Fibroblast of peridontal ligament (primary cell): ENCODE measurements around the gene ADGRA1.

Experiments used
- DNase-seq: peaks from one replicate; pipeline ENCODE4 v3.0.0-alpha.2; 2010; ENCODE audit errors: extremely low read depth

Gene ADGRA1

GRCh38 chr10:133177380-133178157 is 89.8 kb downstream of the ADGRA1 start:
- no peak for DNase-seq

DNA sequence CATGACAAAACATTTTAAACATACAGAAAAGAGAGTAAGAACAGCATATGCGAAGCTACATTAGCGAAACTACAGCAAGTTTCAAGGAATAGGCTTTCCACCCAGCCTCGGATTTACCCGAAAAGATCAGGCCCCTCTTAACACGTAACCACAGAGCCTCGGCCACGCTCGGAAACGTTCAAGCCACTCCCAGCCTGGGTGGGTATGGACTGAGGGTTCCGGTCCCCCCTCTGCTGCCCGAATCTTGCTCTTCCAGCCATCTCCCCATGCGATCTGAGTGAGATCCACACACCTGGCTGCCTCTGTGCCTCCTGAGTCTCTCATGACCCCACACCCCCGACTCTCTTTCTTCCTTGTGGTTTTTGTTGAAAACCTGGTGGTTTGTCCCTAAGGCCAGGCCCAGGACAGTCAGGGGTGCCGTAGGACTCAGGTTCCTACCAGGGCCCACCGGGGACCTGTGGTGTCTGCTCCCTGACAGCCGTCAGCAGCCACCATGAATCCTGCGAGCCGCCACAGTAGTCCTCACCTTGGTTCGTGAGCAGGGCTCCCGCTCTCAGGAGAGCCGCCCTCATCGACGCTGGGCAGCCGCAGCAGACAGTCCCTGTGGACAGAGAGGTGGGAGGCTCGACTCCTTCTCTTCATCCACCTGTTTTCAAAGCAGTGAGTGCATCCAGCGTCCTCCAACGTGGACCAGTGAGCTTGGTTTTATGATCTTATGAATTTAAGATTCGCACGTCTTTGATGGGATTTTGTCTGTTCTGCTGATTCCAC is 90.8 kb downstream of the ADGRA1 start:
- no peak for DNase-seq

DNA sequence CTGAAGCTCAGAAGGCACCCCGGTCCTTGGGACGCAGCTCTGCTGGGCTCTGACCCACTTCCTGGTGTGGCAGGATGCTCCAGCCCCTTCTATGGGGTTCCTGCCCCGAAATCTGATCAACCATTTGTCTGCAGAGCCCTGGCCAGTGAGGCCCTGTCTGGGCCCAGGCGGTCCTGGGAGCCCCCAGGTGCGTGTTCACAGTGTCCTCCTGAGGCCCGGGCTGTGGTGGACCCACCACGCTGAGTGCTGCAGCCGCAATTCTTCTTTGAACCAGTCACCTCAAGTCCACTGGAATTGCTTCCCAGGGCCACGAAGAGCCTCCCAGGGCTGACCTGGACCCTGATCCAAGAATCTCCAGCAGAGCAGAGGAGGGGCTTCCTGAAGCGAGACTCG is 91.4 kb downstream of the ADGRA1 start:
- DNase-seq, result no peak

GRCh38 chr10:133179651-133180050 is 91.9 kb downstream of the ADGRA1 start:
- no peak for DNase-seq

DNA sequence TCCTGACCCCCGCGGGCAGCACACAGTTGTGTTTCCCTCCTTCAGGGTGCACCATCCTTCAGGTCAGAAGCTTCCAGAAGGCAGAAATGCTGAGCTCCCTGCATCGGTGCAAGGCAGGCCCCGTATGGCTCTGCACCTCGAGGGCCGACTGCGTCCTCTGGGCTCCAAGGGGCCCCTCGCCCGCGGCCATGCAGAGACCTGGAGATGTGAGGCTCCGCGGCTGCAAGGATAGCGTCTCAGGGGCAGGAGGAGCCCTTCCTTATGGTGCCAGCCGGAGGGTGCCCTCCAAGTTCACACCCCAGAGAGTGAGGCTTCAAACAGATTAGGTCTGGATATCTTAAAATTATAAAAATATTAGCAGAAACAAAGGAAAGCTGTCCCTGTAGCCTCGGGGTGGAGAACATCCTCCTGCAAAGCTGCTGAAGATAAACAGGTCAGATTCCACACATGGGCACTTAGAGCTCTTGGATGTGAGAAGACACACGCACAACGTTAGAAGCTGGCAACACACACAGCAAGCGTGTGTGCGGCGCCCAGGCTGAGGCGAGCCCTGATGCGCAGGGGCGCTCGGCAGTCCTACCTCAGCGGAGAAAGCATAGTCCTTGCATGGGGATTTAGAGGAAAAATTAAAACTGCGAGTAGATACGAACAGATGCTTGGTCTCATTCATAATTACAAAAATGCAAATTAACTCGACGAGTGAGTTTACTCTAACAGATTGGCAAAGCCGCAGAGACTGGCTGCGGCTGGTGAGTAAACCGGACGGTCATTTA is 92.7 kb downstream of the ADGRA1 start:
- no peak for DNase-seq

DNA sequence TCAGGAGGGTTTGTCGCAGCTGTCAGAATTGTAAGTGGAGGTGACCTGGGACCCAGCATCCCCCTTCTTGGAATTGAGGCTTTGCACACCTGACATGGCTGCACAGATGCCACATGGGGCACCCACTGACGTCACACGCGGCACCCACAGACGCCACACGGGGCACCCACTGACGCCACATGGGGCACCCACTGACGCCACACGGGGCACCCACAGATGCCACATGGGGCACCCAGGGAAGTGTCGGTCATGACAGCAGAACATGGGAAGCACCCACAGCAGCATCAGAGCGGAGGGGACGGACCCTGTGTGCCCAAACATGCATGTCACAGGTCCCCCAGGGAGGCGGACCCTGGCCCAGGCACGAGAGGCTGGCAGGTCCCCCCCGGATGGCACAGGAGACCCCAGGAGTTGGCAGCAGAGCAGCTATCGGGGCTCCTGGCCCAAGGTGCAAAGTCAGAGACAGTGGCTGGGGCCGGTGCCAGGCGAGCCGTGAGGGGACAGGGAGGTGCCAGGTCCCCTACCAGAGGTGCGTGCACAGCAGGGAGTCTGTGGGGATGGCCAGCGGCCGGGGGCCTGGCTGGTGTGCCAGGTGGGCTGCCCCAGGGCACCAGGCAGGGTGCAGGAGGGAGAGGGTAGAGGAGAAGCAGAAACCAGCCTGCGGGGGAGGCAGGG is 93.4 kb downstream of the ADGRA1 start:
- no peak for DNase-seq
